GM12865 (cell line): Measurements from ENCODE around the gene FAT1.

Source experiments
- DNase-seq: peaks from one replicate; pipeline ENCODE4 v3.0.0; 2010; ENCODE audit warnings: low read depth
- H3K4me3 ChIP-seq: 2 replicates; pipeline ENCODE4 v1.5.1; 2011; ENCODE audit warnings: mild to moderate bottlenecking, low read depth, low read length, control low read depth
- CTCF ChIP-seq: IDR thresholded peaks from 2 replicates; pipeline ENCODE4 v1.5.1; 2011; ENCODE audit warnings: low read length, control low read depth, low read depth, inconsistent platforms; ENCODE audit not compliant: insufficient read depth; ENCODE audit errors: missing control alignments

FAT1 gene

DNA sequence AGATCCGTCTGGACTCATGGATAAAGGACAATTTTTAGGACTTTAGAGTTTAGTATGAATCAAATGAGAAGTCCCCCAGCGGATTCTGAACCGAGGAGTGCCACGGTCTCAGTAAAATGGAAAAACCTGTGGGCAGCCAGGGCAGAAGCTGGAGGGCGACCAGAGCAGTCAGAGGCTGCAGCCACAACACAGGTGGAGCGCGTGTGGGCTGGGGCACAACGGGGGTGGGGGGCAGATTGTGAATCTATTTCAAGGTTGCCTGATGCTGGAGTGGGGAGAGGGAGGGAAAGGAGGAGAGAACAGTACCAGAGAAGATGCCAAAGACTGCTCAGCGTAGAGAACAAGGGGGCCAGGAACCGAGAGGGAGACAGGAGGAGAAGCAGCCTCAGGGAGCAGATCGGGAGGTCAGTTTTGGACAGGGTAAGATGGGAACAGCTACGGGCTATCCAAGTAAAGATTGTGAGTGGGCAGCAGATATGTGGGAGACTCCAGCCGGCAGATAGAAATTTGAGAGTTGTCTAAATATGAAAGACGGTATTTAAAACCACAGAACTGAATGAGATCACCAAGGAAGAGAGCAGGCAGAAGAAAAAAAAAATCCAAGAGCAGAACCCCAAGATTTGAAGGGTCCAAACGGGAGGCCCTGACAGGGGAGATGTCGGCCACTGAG lies 9.5 kb downstream of the FAT1 start:
- TF ChIP-seq CTCF, result no peak
- no peak overlapping the region for H3K4me3 ChIP-seq
- DNase-seq, result no peak

GRCh38 chr4:186712690-186713089 lies 11.0 kb downstream of the FAT1 start:
- TF ChIP-seq CTCF, result no peak
- no peak overlapping the region for H3K4me3 ChIP-seq
- DNase-seq, result no peak

GRCh38 chr4:186710521-186711119 lies 13.0 kb downstream of the FAT1 start:
- no peak for TF ChIP-seq CTCF
- H3K4me3 ChIP-seq, result no peak overlapping the region
- no peak for DNase-seq

GRCh38 chr4:186709517-186709916 lies 14.1 kb downstream of the FAT1 start:
- TF ChIP-seq CTCF, result no peak
- no peak overlapping the region for H3K4me3 ChIP-seq
- no peak for DNase-seq

DNA sequence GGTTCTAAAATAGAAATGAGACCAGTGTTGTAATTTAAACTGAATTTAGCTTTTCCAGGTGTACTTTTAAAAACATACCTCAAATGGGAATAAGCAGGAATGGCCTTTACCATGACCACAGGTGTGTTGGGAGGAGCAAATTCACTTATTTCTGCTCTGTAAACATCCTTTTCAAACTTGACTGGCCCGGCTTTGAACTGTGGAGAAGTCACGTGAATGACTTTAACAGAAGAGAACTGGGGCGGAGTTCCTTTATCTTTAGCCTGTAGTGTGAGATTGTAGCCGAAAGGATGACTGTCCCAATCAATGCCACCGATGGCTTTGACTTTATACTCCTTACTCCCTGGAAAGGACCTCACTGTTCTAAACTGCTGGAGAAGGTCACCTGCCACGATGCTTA lies 15.1 kb downstream of the FAT1 start:
- no peak overlapping the region for H3K4me3 ChIP-seq
- no peak for DNase-seq
- TF ChIP-seq CTCF, result no peak

GRCh38 chr4:186707996-186708395 lies 15.7 kb downstream of the FAT1 start:
- no peak for TF ChIP-seq CTCF
- H3K4me3 ChIP-seq, result no peak overlapping the region
- DNase-seq, result no peak

DNA sequence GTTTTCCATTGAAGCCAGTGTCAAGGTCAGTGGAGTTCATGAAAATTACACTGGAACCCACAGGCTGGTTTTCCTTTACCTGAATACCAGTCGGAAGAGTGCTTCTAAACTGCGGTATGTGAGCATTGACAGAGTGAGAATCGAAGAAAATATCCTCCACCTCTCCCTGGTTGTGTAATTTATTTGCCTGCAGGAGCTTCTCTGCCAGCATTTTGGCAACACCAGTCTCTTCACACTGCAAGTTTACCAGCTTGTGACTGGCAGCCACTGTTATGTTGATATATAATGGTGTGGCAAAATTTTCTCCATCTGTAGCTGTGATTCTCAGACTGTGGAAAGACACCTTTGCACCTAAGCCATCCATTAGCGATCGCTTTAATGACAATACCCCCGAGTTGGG lies 16.1 kb downstream of the FAT1 start:
- no peak overlapping the region for H3K4me3 ChIP-seq
- TF ChIP-seq CTCF, result no peak
- DNase-seq, result no peak
